ENCODE results near the gene CTPS1. TPM values are rescaled to one million over a fixed set of nuclear protein-coding genes. Genes with fewer than 3 reads are reported as not detected.

Gene CTPS1
- total and polyA plus RNA-seq, 10 donors = 7.9 to 27.7 (median 16.1) TPM

GRCh38 chr1:40966417-40966816, 13.1 kb upstream of the CTPS1 start:
- TF ChIP-seq POLR2A (IDR thresholded peaks at IDR 0.05) (no peak), CTCF (IDR thresholded peaks at IDR 0.05 in 8 of 11, conservative IDR thresholded peaks at IDR 0.05 in 3 of 11) (no peak), POLR2AphosphoS5 (IDR thresholded peaks at IDR 0.05) (no peak)

GRCh38 chr1:40969445-40969844, 10.1 kb upstream of the CTPS1 start:
- Histone ChIP-seq H3K27ac (no peak overlapping the region), H3K27me3 (replicated peaks in 1 of 7) (no peaks in the 10 kb centered on the region), H3K36me3 (no peaks in the 10 kb centered on the region), H3K4me1 (peaks cover 0 to 8% (median 0%) of the 10 kb centered on the region in 6 donors), H3K4me3 (no peak overlapping the region), H3K9me3 (no peaks in the 10 kb centered on the region)
- WGBS, 5 donors = 85 to 98% (median 94%) methylated on average over 6 of the region's 6 CpGs
- no peak for DNase-seq
- no peak for TF ChIP-seq POLR2A (IDR thresholded peaks at IDR 0.05)
- no peak for TF ChIP-seq POLR2AphosphoS5 (IDR thresholded peaks at IDR 0.05)
- no peak for TF ChIP-seq CTCF (IDR thresholded peaks at IDR 0.05 in 8 of 11, conservative IDR thresholded peaks at IDR 0.05 in 3 of 11)
- intact Hi-C loops (cut with DNase I; ENCODE audit: low total_unique reads) = no loop called here

More at GRCh38 chr1:40966417-40966816, 13.1 kb upstream of the CTPS1 start:
- DNase-seq = no peak
- Histone ChIP-seq H3K27me3 (replicated peaks in 1 of 7) (no peaks in the 10 kb centered on the region), H3K9me3 (no peaks in the 10 kb centered on the region), H3K4me1 (peaks cover 0 to 8% (median 0%) of the 10 kb centered on the region in 6 donors), H3K27ac (no peak overlapping the region), H3K4me3 (no peak overlapping the region), H3K36me3 (no peaks in the 10 kb centered on the region)
- WGBS, 5 donors = 68 to 96% (median 82%) methylated on average over 4 of the region's 4 CpGs
- intact Hi-C loops (cut with DNase I; ENCODE audit: low total_unique reads) = no loop called here

- TF ChIP-seq POLR2AphosphoS5 (IDR thresholded peaks at IDR 0.05) (no peak), CTCF (IDR thresholded peaks at IDR 0.05 in 8 of 11, conservative IDR thresholded peaks at IDR 0.05 in 3 of 11) (no peak), POLR2A (IDR thresholded peaks at IDR 0.05) (no peak)
- Histone ChIP-seq H3K4me3 (no peak overlapping the region), H3K27ac (no peak overlapping the region), H3K36me3 (no peaks in the 10 kb centered on the region), H3K9me3 (no peaks in the 10 kb centered on the region), H3K4me1 (peaks cover 0 to 8% (median 0%) of the 10 kb centered on the region in 6 donors), H3K27me3 (replicated peaks in 1 of 7) (no peaks in the 10 kb centered on the region)
- intact Hi-C loops (cut with DNase I; ENCODE audit: low total_unique reads) = no loop called here
- WGBS, 5 donors = 18 to 43% (median 27%) methylated on average over 1 of the region's 1 CpG
- DNase-seq = no peak
Measured at GRCh38 chr1:40971966-40972365, 7.5 kb upstream of the CTPS1 start.

- peaks cover 0 to 5% (median 3%) of the 10 kb centered on the region in 6 donors for H3K4me1 ChIP-seq
- DNase-seq = no peak
- H3K9me3 ChIP-seq = no peaks in the 10 kb centered on the region
- WGBS, 5 donors = 31 to 38% (median 35%) methylated on average over 2 of the region's 2 CpGs
- TF ChIP-seq CTCF (IDR thresholded peaks at IDR 0.05 in 8 of 11, conservative IDR thresholded peaks at IDR 0.05 in 3 of 11) (no peak), POLR2AphosphoS5 (IDR thresholded peaks at IDR 0.05) (no peak), POLR2A (IDR thresholded peaks at IDR 0.05) (no peak)
- intact Hi-C loops (cut with DNase I; ENCODE audit: low total_unique reads) = no loop called here
- no peaks in the 10 kb centered on the region for H3K36me3 ChIP-seq
- no peak overlapping the region for H3K4me3 ChIP-seq
- no peaks in the 10 kb centered on the region for H3K27me3 ChIP-seq (replicated peaks in 1 of 7)
- H3K27ac ChIP-seq = no peak overlapping the region
Measured at GRCh38 chr1:40973912-40974311, 5.6 kb upstream of the CTPS1 start.
